K562 (cell line): Measurements from ENCODE around the gene INPP5D. TPM values are rescaled to one million over a fixed set of nuclear protein-coding genes. Genes with fewer than 3 reads are reported as not detected.
A peak's percentile ranks its signal among the peaks of the same experiment; 100 is the strongest.

Experiments used
- ATAC-seq: fragments of 200-7000 bp; cut with Tn5 transposase; 3 replicates; pipeline ENCODE4 v1.9.1; 2020; ENCODE audit warnings: moderate library complexity
- BruUV-seq: library from RNA; stranded (reverse); fragments of 400-500 nt; replicated peaks from 2 replicates; lab custom pipeline; 2021; lab: Mats Ljungman, UMichigan
- CTCF ChIA-PET: fragments of 300-600 bp; formaldehyde crosslinking; extraction: SDS; loops from one replicate; lab custom pipeline; 2021; ENCODE audit warnings: low intra/inter-chr PET ratio; lab: Yijun Ruan, JAX
- POLR2A ChIA-PET: fragments of 300-600, 350-650 bp; sonication (Branson Sonifier 250); formaldehyde crosslinking; extraction: SDS; loops from one replicate; lab custom pipeline; 2021; ENCODE audit warnings: antibody characterized with exemption, inconsistent platforms; lab: Yijun Ruan, JAX
- DNase-seq, 4 experiments: peaks; one replicate each; pipeline versions ENCODE4 v3.0.0 to v3.0.0-alpha.2; 2011 to 2018; ENCODE audit warnings: low spot score in 3 of 4, mixed read lengths in 3 of 4; ENCODE audit errors: extremely low read depth in 1 of 4
- FAIRE-seq: peaks from 2 replicates; lab custom pipeline; 2011; peaks lifted over from hg19 to GRCh38; lab: Jason Lieb, UNC
- H2AFZ ChIP-seq: 2 replicates; pipeline ENCODE4 v1.6.0; 2011; ENCODE audit warnings: low read depth, low read length, control low read depth, inconsistent platforms
- H3K27ac ChIP-seq: fragments of 200-600 bp; 3 replicates; pipeline ENCODE4 v1.8.0; 2011; ENCODE audit warnings: low read depth, mild to moderate bottlenecking, control low read depth, inconsistent platforms, low read length, moderate library complexity, mixed read lengths; ENCODE audit errors: extremely low read depth
- H3K27me3 ChIP-seq, 2 experiments: fragments of 300-600 bp in 1 of 2; 2 replicates in 1 of 2; 3 replicates in 1 of 2; pipeline versions ENCODE4 v1.6.0 to v1.8.0; 2011; ENCODE audit warnings: inconsistent platforms in 2 of 2, low read length in 2 of 2, mild to moderate bottlenecking in 1 of 2, mixed read lengths in 1 of 2, moderate library complexity in 1 of 2; ENCODE audit not compliant: control insufficient read depth in 2 of 2, insufficient read depth in 2 of 2
- H3K36me3 ChIP-seq: fragments of 300-600 bp; 3 replicates; pipeline ENCODE4 v1.8.0; 2011; ENCODE audit warnings: mild to moderate bottlenecking, low read length, inconsistent platforms; ENCODE audit not compliant: control insufficient read depth, insufficient read depth
- H3K4me1 ChIP-seq, 2 experiments: fragments of 200-600 bp in 1 of 2; replicated peaks in 1 of 2; 2 replicates in 1 of 2; 3 replicates in 1 of 2; pipeline versions ENCODE4 v1.5.1 to v1.8.0; 2011; ENCODE audit warnings: inconsistent platforms in 2 of 2, low read length in 2 of 2, mild to moderate bottlenecking in 1 of 2, mixed read lengths in 1 of 2, moderate library complexity in 1 of 2; ENCODE audit not compliant: control insufficient read depth in 2 of 2, insufficient read depth in 2 of 2
- H3K4me2 ChIP-seq: 2 replicates; pipeline ENCODE4 v1.6.1; 2011; ENCODE audit warnings: low read length, control low read depth, inconsistent platforms, mixed read lengths; ENCODE audit not compliant: insufficient read depth
- H3K4me3 ChIP-seq: fragments of 200-600 bp; sonication (generic), shearing (Covaris generic); 2 replicates; pipeline ENCODE4 v1.5.1; 2016; ENCODE audit warnings: control low read depth, inconsistent platforms
- H3K79me2 ChIP-seq: fragments of 200-600 bp; 3 replicates; pipeline ENCODE4 v1.8.0; 2011; ENCODE audit warnings: low read length, inconsistent platforms; ENCODE audit not compliant: control insufficient read depth, insufficient read depth
- H3K9ac ChIP-seq, 2 experiments: 2 replicates each; pipeline versions ENCODE4 v1.6.0 to v1.6.1; 2011; ENCODE audit warnings: low read depth in 2 of 2, low read length in 2 of 2, control low read depth in 1 of 2, inconsistent platforms in 1 of 2, mild to moderate bottlenecking in 1 of 2, mixed read lengths in 1 of 2; ENCODE audit not compliant: insufficient read depth in 1 of 2
- H3K9me1 ChIP-seq: one replicate; pipeline ENCODE4 v1.6.0; 2011; ENCODE audit warnings: inconsistent platforms, mild to moderate bottlenecking, low read length, moderate library complexity; ENCODE audit not compliant: control insufficient read depth, insufficient read depth
- H3K9me3 ChIP-seq: replicated peaks from 2 replicates; pipeline ENCODE4 v1.5.1; 2011; ENCODE audit warnings: low read depth, low read length, inconsistent platforms; ENCODE audit not compliant: control insufficient read depth, insufficient read depth
- H4K20me1 ChIP-seq: replicated peaks from 2 replicates; pipeline ENCODE4 v1.6.1; 2011; ENCODE audit warnings: low read length, inconsistent platforms, mixed read lengths; ENCODE audit not compliant: control insufficient read depth, insufficient read depth
- BMI1 ChIP-seq: fragments of 150-350 bp; IDR thresholded peaks from 2 replicates; pipeline ENCODE4 v1.6.1; 2014; ENCODE audit warnings: low read length
- CEBPB ChIP-seq: fragments of 450-650 bp; IDR thresholded peaks from 2 replicates; pipeline ENCODE4 v1.6.1; 2016; ENCODE audit warnings: missing genetic modification characterization, missing compliant biosample characterization
- HIVEP1 ChIP-seq: fragments of 250-450 bp; sonication (Bioruptor Pico); IDR thresholded peaks from 2 replicates; pipeline ENCODE4 v1.4.0; 2020; ENCODE audit warnings: mild to moderate bottlenecking
- KDM1A ChIP-seq, 2 experiments: fragments of 450-650 bp; IDR thresholded peaks; 2 replicates each; pipeline ENCODE4 v1.6.1; 2016; ENCODE audit warnings: mild to moderate bottlenecking in 2 of 2
- SAFB ChIP-seq: fragments of 200-400 bp; formaldehyde crosslinking; IDR thresholded peaks from 2 replicates; pipeline ENCODE4 v1.6.1; 2017; ENCODE audit warnings: low read depth, low read length, borderline replicate concordance
- SMARCA5 ChIP-seq: fragments of 450-650 bp; IDR thresholded peaks from 2 replicates; pipeline ENCODE4 v1.6.1; 2016
- SRF ChIP-seq, 2 experiments: fragments of 250-450, 450-650 bp in 1 of 2; sonication (Bioruptor Pico) in 1 of 2; sonication (generic) in 1 of 2; formaldehyde crosslinking; IDR thresholded peaks; 2 replicates each; pipeline versions ENCODE4 v1.5.0 to v1.5.1; 2020 to 2022; ENCODE audit warnings: mild to moderate bottlenecking in 1 of 2, missing genetic modification reagents in 1 of 2
- THRA ChIP-seq: fragments of 450-650 bp; IDR thresholded peaks from 2 replicates; pipeline ENCODE4 v1.6.1; 2017; ENCODE audit warnings: mild to moderate bottlenecking, moderate library complexity
- ZNF124 ChIP-seq: sonication (generic); formaldehyde crosslinking; IDR thresholded peaks from 2 replicates; pipeline ENCODE4 v1.8.1; 2022; ENCODE audit warnings: missing genetic modification reagents
- WGBS: fragments of 100-300 bp; shearing (Covaris generic); methylation state at CpG from one replicate; pipeline ENCODE4 v1.1.6; 2016; ENCODE audit warnings: low coverage, mixed read lengths; ENCODE audit not compliant: insufficient coverage; ENCODE audit errors: missing lambda C conversion rate; 5-methylcytosine and 5-hydroxymethylcytosine counted together
- in situ Hi-C: fragments of 300-500 bp; cut with MboI; formaldehyde crosslinking; loops from 4 replicates; pipeline ENCODE4 v1.15.0; 2018; ENCODE audit warnings: inconsistent platforms, mixed read lengths
- intact Hi-C: fragments of 100-400 bp; cut with micrococcal nuclease; formaldehyde crosslinking; loops from 2 replicates; pipeline ENCODE4 v1.14.2; 2022
- polyA plus RNA-seq, 8 experiments: library from polyadenylated mRNA; depleted of rRNA in 4 of 8; stranded (reverse) in 5 of 8; unstranded in 3 of 8; fragments of >200 nt; fragmentation: Nextera tagmentation in 2 of 8; fragmentation: Illumina TruSeq in 1 of 8; extraction: Ambion mirVana in 2 of 8; extraction: Trizol in 1 of 8; gene quantifications; 2 replicates each; pipeline versions ENCODE4 v1.2.1 to v1.2.3, GENCODE V29; 2011 to 2014; ENCODE audit warnings: inconsistent platforms in 1 of 8, missing spikeins in 1 of 8
- total RNA-seq, 7 experiments: library from RNA; depleted of rRNA in 6 of 7; stranded (reverse); fragments of >200 nt in 6 of 7; fragmentation: Illumina TruSeq in 2 of 7; extraction: Trizol in 2 of 7; gene quantifications; 2 replicates each; pipeline versions ENCODE4 v1.2.1 to v1.2.3, GENCODE V29; 2011 to 2021; ENCODE audit warnings: low replicate concordance in 1 of 7

Gene INPP5D
- total and polyA plus RNA-seq, 9 of the 15 experiments (the other 6 are each of a cell fraction or from before 2014, with no cell fraction given) = 0.55 to 6.2 (median 2.2) TPM

GRCh38 chr2:233121856-233122255 lies 61.7 kb downstream of the INPP5D start:
- intact Hi-C loops = no loop called here
- Histone ChIP-seq H3K4me2 (no peak overlapping the region), H3K27ac (no peak overlapping the region), H3K4me3 (no peak overlapping the region), H3K79me2 (no peaks in the 10 kb centered on the region), H3K9me1 (no peaks in the 10 kb centered on the region), H4K20me1 (no peaks in the 10 kb centered on the region), H2AFZ (no peak overlapping the region), H3K9ac (peak overlapping the region in 1 of 2 experiments; percentile 26; a peak in 1 of 4 replicates), H3K9me3 (no peaks in the 10 kb centered on the region), H3K27me3 (no peaks in the 10 kb centered on the region), H3K4me1 (peaks cover 0 to 19% of the 10 kb centered on the region in 2 experiments; a peak in 2 of 5 replicates), H3K36me3 (no peaks in the 10 kb centered on the region)
- FAIRE-seq = no peak
- no peak for ATAC-seq
- ChIA-PET POLR2A (no interaction called here), CTCF (no interaction called here)
- in situ Hi-C loops = no loop called here
- WGBS = 66% methylated on average over 9 of the region's 13 CpGs
- DNase-seq = no peak
- BruUV-seq = no TSS peak
- TF ChIP-seq KDM1A (IDR thresholded peaks at IDR 0.05) (no peak), CEBPB (tag) (no peak), SAFB (no peak), SMARCA5 (no peak), BMI1 (no peak), HIVEP1 (CRISPR knock-in tag) (no peak), ZNF124 (no peak), SRF (CRISPR knock-in tag; IDR thresholded peaks at IDR 0.05) (no peak), THRA (no peak)
